H1 (cell line): ENCODE results near the gene TRIM65. TPM values are rescaled to one million over a fixed set of nuclear protein-coding genes. Genes with fewer than 3 reads are reported as not detected.

Experiments used
- ASH2L ChIP-seq: fragments of 200-600, 300-600 bp; sonication (generic); IDR thresholded peaks from one replicate; pipeline ENCODE4 v1.7.1; 2017; ENCODE audit warnings: low read length
- E2F6 ChIP-seq: IDR thresholded peaks from 2 replicates; pipeline ENCODE4 v1.6.1; 2012; ENCODE audit warnings: inconsistent platforms
- KDM4A ChIP-seq: IDR thresholded peaks from one replicate; pipeline ENCODE4 v1.7.1; 2012; ENCODE audit warnings: low read depth, mild to moderate bottlenecking, moderate library complexity, low read length, inconsistent platforms; ENCODE audit not compliant: severe bottlenecking
- POLR2A ChIP-seq, 2 experiments: IDR thresholded peaks; 1 replicate in 1 of 2; 2 replicates in 1 of 2; pipeline ENCODE4 v1.6.1; 2011; ENCODE audit warnings: low read depth in 2 of 2, low read length in 2 of 2, mild to moderate bottlenecking in 2 of 2; ENCODE audit errors: control extremely low read depth in 1 of 2
- SAP30 ChIP-seq: fragments of 300-600 bp; sonication (generic); IDR thresholded peaks from 2 replicates; pipeline ENCODE4 v1.7.1; 2012; ENCODE audit warnings: low read length, moderate library complexity, mild to moderate bottlenecking, inconsistent platforms; ENCODE audit not compliant: insufficient read depth, insufficient replicate concordance
- SIX5 ChIP-seq: IDR thresholded peaks from 2 replicates; pipeline ENCODE4 v1.6.1; 2011; ENCODE audit warnings: mild to moderate bottlenecking, low read depth, low read length
- YY1 ChIP-seq: IDR thresholded peaks from 2 replicates; pipeline ENCODE4 v1.6.1; 2011; ENCODE audit warnings: low read depth, mild to moderate bottlenecking, low read length
- polyA plus RNA-seq, 7 experiments: library from polyadenylated mRNA; depleted of rRNA in 3 of 7; stranded (reverse) in 5 of 7; unstranded in 2 of 7; fragments of >200 nt in 5 of 7; fragments of 200-250 nt in 2 of 7; gene quantifications; 1 replicate in 5 of 7; 2 replicates in 1 of 7; 4 replicates in 1 of 7; pipeline versions ENCODE4 v1.2.1 to v1.2.3, GENCODE V29; 2011 to 2013; ENCODE audit warnings: missing spikeins in 2 of 7, mixed read lengths in 2 of 7
- total RNA-seq: library from RNA; stranded (reverse); fragmentation: NEBNext Ultra II Directional; extraction: Animal tissue kit (Norgen Biotek cat#: 25700); gene quantifications from 2 replicates; pipeline ENCODE4 v1.2.1, GENCODE V29; 2021

Gene TRIM65
- total and polyA plus RNA-seq, 2 of the 8 experiments (the other 6 are each of a cell fraction or from before 2014, with no cell fraction given) = 21.2 to 48.6 TPM

DNA sequence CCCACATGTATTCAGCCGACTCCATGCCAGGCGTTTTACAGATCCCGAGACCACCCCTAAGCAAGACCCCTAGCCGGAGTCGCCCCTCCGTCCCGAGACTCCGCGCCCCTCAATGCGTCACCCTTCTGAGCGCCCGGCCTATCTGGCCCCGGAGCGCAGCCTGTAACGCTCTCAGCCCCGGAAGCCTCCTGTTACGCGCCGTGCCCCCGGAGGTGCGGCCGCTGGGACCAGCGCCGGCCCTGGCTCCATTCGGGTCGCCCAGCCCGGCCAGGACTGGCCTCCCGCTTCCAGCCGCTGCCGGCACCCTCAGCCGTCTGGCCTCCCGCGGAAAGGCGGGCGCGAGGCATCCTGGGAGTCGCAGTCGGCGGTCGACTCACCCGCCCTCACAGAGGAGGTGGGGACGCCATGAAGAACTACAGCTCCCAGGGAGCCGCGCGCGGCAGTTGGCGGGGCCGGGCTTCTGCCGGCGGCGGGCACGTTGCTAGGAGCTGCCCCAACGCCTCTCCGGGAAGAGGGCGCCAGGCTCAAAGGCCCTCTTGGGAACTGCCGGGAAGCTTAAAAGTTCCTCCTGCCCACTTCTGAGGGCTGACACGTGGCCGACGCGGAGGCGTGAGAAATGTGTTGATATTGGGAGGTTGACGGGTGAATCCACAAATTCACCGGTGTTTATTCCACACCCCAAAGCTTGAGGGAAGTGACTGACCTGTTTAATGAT lies 44.1 kb upstream of the TRIM65 start, which contains the start of gene FBF1 (continued):
- TF ChIP-seq YY1 (peak; percentile 82), KDM4A (peak; percentile 77), SAP30 (peak; percentile 84), POLR2A (IDR thresholded peaks at IDR 0.05; ENCODE audit: control extremely low read depth in 1 of 2, low read depth in 2 of 2, low read length in 2 of 2) (peak; percentile 91 to 94), ASH2L (peak; percentile 47), E2F6 (peak; percentile 85), SIX5 (peak; percentile 67)
- TF ChIP-seq, all 59 proteins: peak for 19
